GM18868 (cell line): ENCODE results near the gene HS6ST2.

Source experiments
- ATAC-seq: cut with Tn5 transposase; IDR thresholded peaks from one replicate; pipeline ENCODE4 v1.9.1; 2021; ENCODE audit warnings: mild to moderate bottlenecking, moderate library complexity; ENCODE audit not compliant: unreplicated experiment

The HS6ST2 gene

DNA sequence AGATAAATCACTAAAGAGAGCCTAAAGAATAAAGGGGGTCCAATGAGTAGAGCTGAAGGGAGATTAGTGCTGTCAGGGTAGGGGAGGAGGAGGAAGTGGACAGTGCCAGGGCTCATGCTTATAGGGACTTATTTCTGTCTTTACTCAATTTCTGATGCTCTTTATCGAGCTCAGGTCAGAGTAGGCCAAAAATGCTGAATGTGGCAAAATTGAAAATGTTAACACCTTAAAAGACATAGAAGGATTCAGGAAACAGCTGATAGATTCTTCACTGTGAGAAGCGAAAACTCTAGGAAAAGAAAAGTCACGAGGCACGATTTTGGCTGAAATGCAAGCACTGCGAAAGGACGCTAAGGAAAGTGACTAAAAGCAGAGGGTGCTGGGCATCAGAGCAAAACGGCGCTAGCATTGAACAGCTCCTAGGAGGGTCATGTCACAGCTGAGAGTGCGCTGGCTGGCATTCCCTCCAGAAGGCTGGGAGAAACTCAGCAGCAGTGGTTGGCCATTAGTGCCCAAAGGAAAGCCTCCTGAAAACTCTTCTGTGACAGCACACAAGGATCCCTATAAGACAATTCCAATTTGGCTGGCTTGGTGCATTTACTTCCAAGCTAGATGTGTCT is 150.9 kb downstream of the HS6ST2 start:
- ATAC-seq, result no peak

DNA sequence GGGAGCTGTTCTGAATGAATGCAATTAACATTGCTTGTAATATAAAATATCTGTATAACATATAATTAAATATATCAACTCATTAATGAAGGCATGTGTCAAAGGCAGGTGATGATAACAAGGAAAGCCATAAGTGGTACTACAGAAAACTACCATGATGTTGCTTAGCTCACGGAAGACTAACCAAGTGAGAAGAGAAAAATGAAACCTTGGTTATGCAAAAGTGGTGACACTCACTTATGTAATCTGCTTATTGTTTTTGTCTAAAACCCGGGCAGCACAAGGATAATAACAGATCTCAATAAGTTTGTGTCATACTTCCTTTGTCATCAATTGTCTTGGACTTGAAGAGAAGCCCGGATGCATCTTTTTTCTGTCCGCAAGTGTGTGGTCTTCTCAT is 156.4 kb downstream of the HS6ST2 start:
- ATAC-seq, result no peak

DNA sequence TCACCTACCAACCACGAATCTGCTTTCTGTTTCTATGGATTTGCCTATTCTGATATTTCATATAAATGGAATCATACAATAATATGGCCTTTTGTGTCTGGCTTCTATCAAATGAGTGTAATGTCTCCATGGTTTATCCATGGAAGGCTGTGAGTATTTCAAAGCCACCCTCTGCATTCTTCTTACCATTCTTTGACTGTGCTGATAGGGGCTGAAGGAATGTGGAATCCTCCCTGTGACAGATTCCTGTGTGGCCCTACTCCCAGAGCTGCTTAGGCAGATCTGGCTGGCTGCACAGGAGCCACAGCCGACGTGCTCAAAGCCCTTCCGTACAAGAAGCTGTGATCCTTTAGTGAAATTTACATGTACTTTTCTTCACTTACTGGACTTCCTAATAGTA is 163.2 kb downstream of the HS6ST2 start:
- no peak for ATAC-seq

DNA sequence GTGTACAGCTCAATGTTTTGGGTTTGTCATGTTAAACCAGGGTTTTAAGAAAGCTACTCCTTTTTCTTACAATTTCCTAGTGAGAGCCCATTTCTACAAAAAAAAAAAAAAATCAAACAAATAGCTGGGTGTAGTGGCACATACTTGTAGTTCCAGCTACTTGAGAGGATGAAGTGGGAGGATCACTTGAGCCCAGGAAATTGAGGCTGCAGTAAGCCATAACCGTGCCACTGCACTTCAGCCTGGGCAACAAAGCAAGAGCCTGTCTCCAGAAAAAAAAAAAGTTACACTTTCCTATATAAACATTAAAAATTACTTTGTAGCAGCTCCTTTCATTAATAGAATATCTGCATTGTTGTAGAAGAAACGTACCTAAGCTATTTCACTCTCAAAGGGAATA is 166.7 kb downstream of the HS6ST2 start:
- no peak for ATAC-seq

DNA sequence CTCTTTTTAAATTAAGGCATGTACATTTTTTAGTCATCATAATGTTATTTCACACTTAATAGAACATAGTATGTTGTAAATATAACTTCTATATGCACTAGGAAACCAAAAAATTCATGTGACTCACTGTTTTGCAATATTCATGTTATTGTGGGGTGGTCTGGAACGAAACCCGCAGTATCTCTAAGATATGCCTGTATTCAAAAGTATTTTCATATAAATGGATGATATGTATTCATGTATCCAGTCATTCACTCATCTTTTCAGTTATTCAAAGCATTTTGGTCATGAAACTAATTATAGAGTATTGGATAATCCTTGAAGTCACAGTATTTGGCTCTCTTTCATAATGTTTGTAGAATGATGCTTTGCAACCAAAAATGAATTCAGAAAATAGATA is 168.1 kb downstream of the HS6ST2 start:
- ATAC-seq, result no peak

DNA sequence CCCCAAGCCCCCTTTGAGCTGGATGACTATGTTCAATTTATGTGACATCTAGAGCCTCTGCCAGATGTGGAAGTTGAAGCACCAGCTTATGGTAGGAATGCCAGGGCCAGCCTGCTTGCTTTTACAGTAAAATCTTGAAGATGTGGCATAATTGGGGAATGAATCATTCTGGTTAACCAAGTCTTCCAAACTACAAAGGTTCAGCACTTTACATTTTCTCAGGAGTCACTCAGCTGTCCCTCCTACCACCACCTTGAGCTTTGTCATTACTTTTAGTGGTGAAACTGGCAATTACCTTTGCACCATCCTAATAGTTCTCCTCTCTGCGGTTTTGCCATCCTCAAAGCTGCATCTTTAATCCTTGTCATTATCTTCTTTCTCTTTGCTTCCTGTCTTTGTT is 172.2 kb downstream of the HS6ST2 start:
- no peak for ATAC-seq

DNA sequence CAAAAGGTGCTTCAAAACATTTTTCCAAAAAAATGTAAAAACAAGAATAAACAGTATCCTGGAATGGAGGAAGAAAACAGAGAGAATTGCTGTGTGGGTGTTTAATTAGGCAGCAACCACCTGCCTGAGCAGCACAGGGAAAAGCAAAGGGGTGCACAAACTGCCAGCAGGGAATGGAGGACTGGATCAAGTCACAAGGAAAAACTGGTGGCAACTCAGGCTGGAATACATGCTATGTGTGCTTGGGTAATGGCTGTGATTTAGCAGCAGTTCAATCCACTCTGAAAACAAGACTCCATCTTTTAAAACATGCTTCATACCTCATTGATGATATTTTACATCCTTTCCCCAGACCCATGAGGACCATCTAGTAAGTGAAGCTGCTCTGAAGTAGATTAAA is 179.5 kb downstream of the HS6ST2 start:
- ATAC-seq, result no peak

DNA sequence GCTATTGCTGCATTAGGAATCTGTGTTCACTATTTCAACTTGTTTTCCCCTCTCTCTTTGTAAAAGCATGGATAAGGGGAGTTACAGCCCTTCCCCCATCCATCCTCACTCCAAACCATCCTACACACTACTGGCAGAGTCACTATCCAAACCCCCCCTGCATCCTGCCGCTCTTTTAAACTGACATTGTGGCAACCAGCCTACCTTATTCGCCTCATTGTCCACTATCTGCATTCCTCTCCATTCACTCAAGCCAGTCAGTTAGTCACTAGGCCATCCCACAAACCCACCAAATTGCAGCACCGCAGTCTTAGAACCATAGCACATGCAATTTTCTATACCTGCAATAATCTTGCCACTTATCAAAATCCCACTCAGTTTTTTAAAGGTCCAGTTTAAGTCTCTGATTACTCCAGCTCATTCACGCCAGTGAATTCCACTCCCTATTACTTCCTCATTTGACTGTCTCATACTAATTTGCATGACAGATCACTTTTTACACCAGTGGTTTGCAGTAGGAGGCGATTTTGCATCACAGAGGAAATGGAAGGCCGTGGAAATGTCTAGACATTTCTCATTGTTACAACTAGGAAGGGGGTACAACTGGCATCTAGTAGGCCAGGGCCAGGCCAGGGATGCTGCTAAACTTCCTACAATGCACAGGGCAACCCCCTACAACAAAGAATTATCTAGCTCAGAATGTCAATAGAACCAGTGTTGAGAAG is 181.8 kb downstream of the HS6ST2 start:
- ATAC-seq, result peak; percentile 43

DNA sequence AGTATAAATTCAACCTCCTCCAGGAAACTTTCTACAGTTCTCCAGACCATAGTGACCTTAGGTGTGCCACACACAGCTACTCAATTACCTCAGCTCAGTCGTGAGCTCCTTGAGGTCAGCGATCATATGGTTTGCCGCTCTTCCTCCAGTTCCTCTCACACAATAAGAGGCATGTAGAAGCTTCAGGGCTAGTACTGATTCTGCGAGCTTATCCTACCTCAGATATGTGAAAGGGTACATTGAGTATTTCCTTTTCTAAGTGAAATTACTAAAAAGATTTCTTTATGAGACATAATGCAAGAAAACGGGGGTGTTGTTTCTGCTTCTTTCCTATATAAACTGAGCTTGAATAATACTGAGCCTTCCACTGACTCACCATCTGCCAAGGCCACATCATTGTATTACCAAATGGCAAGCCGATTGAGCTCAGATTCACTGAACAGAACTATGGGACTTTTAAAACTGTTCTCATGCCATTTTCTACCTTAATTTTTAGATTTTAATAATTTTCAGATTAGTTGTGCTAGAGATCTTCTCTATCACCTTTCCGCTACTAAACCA is 183.1 kb downstream of the HS6ST2 start:
- ATAC-seq, result peak; percentile 39

DNA sequence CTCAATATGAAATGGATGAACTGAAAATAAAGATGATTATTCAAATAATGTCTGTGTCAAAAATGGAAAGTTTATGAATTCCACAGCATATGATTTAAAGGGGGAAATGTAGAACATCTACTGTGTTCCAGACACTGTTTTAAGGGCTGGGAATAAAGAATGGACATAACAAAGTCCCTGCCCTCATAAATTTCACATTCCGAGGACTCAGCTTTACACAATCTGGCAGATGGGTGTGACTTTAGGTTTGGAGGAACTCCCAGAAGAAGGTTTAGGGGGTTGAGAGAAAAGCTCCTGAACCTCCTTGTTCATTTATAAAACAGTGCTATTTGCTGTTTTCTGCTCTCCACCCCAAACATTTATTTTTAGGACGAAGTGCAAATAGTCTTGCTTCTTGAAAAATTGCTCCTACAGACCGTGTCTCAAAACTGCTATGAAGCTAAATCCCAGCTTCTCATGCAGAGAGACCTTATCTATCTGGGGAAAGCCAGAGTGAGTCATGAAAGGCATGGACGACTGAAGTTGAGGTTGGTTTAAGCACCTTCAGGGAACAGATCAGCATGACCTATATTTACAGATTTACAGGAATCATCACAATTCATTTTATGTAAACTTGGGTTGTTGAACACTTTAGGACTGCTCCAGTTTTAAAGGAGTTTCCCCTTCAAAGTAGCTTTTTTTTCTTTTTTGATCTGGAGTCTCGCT is 184.3 kb downstream of the HS6ST2 start:
- peak; percentile 59 for ATAC-seq

DNA sequence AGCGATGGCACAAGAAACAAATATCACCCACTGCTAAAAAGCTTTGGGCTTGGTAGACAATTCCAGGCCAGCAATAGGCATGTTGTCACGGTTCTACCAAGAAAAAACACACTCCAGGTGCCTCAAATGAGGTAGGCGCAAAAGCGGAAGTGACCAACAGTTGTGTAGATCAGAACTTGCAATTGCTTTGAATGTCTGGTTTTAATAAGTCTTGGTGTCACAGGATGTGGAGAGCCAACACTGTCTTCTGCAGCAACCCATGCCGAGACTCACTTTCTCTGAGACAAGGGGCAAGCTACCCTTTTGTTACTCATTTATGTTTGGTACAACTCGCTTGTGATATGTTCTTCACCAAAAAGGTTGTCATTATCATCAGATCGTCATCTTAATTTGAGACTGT is 188.8 kb downstream of the HS6ST2 start:
- no peak for ATAC-seq

DNA sequence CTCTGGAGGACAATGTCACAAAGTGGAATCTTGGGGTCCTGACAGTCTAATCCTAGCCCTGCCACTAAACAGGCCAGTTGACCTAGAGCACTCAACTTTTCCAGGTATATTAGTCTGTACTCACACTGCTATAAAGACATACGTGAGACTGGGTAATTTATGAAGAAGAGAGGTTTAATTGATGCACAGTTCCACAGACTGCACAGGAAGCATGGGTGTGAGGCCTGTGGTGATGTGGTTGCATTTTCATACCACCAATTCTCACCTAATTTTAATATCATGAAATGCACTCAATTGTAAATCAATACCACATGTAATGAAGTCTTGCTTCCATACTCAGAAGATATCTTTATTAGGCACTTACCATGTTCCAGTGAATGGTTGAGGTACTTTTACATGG is 192.0 kb downstream of the HS6ST2 start:
- no peak for ATAC-seq

DNA sequence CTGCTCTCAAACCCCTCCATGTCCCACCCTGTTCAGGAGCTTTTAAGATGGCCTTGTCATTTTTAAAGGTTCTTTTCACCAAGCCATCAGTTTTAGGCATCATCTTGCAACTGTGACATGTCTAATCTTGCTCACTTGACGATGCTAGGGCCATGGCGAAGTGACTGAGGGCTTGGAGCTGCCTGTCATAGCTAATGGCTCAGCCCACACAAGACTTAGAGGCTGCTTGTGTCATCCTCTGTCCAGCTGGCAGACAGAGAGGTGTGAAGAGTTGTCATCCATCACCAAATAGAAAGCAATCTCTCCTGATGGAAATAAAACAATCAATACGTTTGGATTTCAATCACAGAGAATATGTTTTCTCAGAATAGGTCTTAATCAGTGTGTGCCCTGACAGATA is 194.9 kb downstream of the HS6ST2 start:
- no peak for ATAC-seq

DNA sequence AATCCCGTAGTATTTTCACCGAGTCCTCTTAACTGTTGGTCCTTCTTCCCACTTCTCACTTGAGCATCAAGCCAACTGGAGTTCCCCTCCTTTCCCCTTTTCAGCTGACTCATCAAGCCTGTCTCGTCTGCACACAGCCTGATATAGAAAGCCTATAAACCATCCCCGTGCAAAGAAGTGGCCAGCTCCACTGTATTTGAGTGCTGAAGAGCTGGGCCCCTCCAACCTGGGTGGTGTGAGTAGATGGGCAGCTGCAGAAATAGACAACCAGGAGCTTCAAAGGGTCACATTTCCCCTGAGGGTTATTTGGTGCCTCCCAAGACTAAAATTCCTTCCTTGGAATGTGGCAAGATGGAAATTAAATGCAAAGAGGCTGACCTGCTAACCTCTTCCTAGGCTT is 199.7 kb downstream of the HS6ST2 start:
- ATAC-seq, result no peak

DNA sequence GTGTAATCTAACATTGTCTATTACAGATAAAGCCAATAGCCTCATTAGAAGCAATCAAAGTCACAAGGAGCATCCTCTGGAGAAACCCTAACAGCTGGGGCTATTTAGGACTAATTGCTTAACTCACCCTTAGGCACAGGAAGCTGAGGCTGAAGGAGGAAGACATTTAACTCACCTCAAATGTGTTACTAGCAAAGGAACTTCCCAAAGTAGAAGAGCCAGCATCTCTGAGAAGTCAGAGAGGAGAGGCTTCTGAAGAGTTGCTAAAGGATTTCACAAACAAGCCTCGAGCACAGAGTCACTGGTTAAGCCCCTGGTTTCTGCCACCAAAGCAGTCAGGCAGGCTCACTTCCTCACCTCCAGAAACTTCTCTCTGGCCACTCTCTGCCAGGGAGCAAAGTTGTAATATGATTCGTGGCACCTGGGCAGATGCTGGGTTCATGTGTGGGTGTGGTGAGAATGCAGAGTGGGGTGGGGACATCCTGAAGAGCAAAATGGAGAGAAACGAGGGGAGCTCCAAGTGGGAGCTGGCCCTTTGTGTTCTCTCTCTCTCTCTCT is 201.3 kb downstream of the HS6ST2 start:
- peak; percentile 42 for ATAC-seq

DNA sequence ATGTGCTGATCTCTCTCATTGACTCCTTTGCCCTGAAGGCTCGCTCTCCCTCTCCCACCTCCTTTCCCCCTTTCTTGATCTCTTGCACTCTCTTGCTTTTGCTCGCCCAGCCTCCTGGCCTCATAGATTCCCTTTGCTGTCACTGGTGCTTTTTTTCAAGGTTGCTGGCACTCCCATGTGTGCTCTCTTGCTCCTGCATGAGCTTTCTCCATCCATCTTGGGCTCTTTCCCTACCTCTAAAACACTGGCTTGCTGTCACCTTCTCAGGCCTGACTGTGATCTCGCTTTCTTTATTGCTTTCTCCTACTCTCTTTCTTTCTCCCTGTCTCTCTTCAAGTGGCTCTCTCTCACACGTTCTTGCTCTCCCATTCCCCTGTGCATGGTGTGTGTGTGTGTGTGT is 202.0 kb downstream of the HS6ST2 start:
- ATAC-seq, result no peak

DNA sequence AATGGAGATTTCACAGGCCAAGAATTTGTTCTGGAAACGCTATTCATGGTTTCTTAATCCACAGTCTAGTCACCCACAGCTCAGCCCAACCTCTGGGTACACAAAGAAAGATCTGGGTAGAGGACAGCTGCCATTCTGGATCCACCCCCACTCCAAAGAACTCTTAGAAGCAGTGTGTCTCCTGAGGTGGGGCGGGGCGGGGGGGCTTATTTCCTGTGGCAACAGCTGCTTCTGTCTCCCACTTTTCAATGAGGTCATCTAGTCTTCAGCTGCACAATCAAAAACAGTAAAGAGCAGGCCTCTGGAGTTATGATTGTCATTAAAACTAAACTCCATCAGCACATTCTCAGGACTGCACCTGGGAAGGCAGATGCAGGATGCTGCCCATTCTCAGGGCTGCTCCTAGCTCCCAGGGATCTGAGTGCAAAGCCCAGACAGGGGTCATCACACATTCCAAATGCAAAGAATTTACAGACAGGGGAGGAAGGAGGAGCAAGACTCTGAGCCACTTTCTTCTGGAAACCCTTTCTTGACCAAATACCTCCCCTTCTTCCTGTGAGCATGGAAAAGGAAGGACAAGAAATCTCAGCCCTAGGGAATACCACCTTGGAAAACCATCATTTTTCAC is 207.3 kb downstream of the HS6ST2 start:
- ATAC-seq, result no peak

DNA sequence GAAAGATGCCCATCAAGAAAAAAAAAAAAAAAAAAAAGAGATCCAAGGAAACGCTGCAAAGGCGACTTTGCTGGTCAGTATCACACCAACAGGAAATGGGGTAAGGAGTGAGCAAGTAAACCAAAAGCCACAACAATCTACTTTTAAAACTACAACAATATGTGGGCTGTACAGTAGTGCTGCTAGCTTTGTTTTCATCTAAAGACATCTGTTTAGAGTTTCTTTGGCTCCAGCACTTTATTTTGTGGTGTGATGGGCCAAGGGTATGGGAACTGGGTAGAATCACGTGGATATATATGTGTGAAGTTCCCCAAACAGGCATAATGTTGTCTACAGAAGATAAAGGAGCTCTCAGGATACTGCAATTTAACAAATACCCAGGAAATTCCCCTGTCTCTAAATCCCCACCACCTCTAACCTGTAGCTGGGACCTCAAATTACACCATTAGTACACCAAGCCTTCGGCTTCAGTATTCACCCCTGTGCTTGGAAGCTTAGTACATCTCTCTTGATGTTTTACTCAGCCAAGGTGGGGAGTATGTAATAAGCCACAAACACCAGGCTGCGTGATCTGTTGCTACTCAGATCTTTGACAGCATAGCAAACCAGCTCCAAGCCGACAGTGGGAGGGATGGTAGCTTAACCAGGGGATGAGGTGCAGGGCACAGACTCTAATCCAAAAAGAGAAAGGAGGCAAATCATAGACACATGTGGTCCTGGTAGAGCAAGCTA is 207.9 kb downstream of the HS6ST2 start:
- ATAC-seq, result peak; percentile 52

DNA sequence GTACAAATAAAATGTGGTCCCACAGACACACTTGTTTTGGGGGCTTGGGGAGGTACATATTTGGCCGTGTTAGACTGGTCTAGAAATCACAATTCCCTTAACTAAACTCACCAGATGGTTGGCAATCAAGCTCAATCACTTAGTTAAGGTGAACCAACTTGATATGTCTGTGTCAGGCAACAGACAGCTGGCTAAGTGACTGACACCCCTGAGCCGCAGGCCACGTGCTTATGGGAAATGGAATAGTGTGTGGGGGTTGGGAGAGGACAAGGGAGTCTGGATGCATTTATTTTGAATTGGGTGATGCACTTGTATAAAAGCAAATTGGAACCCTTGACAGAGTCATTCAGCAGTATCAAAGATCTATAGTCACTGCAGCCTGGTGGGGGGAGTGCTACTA is 209.0 kb downstream of the HS6ST2 start:
- no peak for ATAC-seq

DNA sequence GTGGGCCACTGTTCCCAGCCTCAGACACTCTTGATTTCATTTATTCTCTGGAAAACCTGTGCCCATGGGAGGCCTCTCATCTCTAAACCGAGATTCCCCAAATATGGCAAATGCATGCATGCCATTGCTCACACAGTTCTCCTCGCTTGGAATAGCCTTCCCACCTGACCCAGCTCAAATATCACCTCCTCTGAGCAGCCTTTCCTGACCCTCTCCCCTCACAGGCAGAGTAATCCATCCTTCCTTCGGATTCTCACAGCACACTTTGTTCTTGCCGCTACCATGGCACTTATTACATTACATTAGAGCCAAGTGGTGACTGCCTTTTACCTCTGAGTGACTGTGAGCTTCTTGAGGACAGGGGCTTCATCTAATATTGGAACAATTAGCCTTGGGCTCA is 209.5 kb downstream of the HS6ST2 start:
- no peak for ATAC-seq

DNA sequence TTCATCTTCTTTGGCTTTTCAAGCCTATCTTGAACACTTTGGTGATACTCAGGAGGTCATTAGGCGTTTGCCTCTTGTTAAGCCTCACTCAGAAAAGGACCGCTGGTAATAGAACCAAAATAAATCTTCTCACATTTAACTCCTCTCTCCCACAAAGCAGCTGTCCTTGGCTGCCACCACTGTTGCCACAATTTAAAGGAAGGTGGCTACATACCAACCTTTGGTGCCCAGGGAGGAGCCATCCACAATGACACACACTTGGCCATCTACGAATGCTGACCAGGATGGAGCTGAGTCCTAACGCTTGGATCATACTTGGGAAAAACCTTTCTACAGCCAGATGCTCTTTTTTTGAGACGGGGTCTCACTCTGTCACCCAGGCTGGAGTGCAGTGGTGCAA is 210.2 kb downstream of the HS6ST2 start:
- no peak for ATAC-seq
